Measurements from ENCODE around the gene C4A. TPM values are rescaled to one million over a fixed set of nuclear protein-coding genes. Genes with fewer than 3 reads are reported as not detected.
"Not testable (repeated sequence)": the region's sequence is repeated elsewhere in the genome, so short reads cannot be mapped to it uniquely, and the experiment has no call there.

C4A gene
- total RNA-seq, 4 donors from 2014 or later, result 31.6 to 187 (median 98.2) TPM

DNA sequence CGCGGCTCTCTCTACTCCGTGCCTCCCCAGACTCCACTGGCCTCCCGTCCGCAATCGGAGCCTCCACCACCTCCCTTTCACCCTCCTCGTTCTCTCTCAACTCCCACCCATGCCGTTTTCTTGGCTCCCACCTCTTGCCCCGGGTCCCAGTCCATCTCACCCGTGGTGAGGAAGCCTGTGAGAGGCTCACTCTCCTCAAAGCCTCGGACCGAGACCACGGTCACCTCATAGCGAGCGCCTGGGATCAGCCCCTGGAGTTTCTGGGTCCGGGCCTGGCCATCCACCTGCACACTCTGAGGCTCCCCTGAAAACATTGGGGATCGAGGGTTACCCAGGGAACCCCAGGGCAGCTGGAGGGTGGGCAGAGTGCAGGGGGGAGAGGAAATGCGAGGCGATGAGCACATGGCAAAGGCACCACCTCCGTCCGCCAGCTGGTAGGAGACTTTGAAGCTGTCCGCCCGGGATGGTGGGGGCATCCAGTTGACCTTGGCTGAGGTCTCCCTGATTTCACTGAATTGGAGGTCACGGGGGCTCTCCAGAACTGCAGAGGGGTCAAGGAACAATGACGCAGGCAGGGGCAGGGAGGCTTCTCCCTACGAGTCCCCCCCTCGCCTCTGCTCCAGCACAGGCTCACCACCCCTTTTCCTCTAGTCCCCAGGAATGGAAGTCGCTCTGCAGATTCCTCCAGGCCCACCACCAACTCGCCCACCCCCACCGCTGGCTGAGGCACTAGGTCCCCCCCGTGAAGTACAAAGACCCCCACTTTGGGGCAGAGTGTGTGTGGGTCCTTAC is 61.9 kb downstream of the C4A start:
- not testable (repeated sequence) for DNase-seq (ENCODE audit: extremely low spot score); H3K27ac ChIP-seq (replicated peaks in 1 of 4)

GRCh38 chr6:32044916-32045315 is 63.1 kb downstream of the C4A start:
- DNase-seq (ENCODE audit: extremely low spot score); intact Hi-C loops (cut with DNase I); H3K27ac ChIP-seq (replicated peaks in 1 of 4): not testable (repeated sequence)

More for the DNA sequence above, 61.9 kb downstream of the C4A start:
- WGBS, result 95% methylated on average over 11 of the region's 31 CpGs
- H3K4me3 ChIP-seq; H3K9me3 ChIP-seq; H3K27me3 ChIP-seq; intact Hi-C loops (cut with DNase I): not testable (repeated sequence)
- H3K36me3 ChIP-seq, result peaks cover 0 to 27% (median 0%) of the 10 kb centered on the region in 4 donors
- peaks cover 28 to 32% (median 30%) of the 10 kb centered on the region in 4 donors for H3K4me1 ChIP-seq

GRCh38 chr6:32045811-32046449 is 64.1 kb downstream of the C4A start:
- DNase-seq (ENCODE audit: extremely low spot score), result no peak
- TF ChIP-seq CTCF (IDR thresholded peaks at IDR 0.05), result no peak
- TF ChIP-seq POLR2A (IDR thresholded peaks at IDR 0.05; ENCODE audit: low read depth), result no peak
- no peak for TF ChIP-seq POLR2AphosphoS5 (IDR thresholded peaks at IDR 0.05)
- no peaks in the 10 kb centered on the region for H3K27me3 ChIP-seq
- H3K4me3 ChIP-seq, result peak overlapping the region in 1 of 4 donors; percentile 9
- H3K4me1 ChIP-seq, result peaks cover 28 to 37% (median 32%) of the 10 kb centered on the region in 4 donors
- H3K27ac ChIP-seq (replicated peaks in 1 of 4), result peak overlapping the region; percentile 74 to 87 (median 80)
- peaks cover 0 to 34% (median 4%) of the 10 kb centered on the region in 4 donors for H3K36me3 ChIP-seq
- intact Hi-C loops (cut with DNase I), result no loop called here
- no peaks in the 10 kb centered on the region for H3K9me3 ChIP-seq
- WGBS, result 71% methylated on average over 14 of the region's 22 CpGs

More at GRCh38 chr6:32044916-32045315, 63.1 kb downstream of the C4A start:
- H3K27me3 ChIP-seq, H3K4me3 ChIP-seq, H3K9me3 ChIP-seq: not testable (repeated sequence)
- peaks cover 0 to 29% (median 4%) of the 10 kb centered on the region in 4 donors for H3K36me3 ChIP-seq
- peaks cover 28 to 37% (median 32%) of the 10 kb centered on the region in 4 donors for H3K4me1 ChIP-seq
- 90% methylated on average over 5 of the region's 18 CpGs for WGBS

GRCh38 chr6:32046450-32047083 is 64.7 kb downstream of the C4A start:
- peaks cover 0 to 39% (median 4%) of the 10 kb centered on the region in 4 donors for H3K36me3 ChIP-seq
- no peak for TF ChIP-seq EP300 (IDR thresholded peaks at IDR 0.05)
- TF ChIP-seq POLR2AphosphoS5 (IDR thresholded peaks at IDR 0.05), result no peak
- TF ChIP-seq CTCF (IDR thresholded peaks at IDR 0.05), result peak in 1 of 3 experiments; percentile 9
- H3K27ac ChIP-seq (replicated peaks in 1 of 4), result peak overlapping the region; percentile 74 to 87 (median 80)
- intact Hi-C loops (cut with DNase I), result no loop called here
- no peaks in the 10 kb centered on the region for H3K27me3 ChIP-seq
- no peaks in the 10 kb centered on the region for H3K9me3 ChIP-seq
- no peak for DNase-seq (ENCODE audit: extremely low spot score)
- peak overlapping the region in 2 of 4 donors; percentile 9 to 20 for H3K4me3 ChIP-seq
- peaks cover 28 to 37% (median 32%) of the 10 kb centered on the region in 4 donors for H3K4me1 ChIP-seq
- WGBS, result 57% methylated on average over 1 of the region's 14 CpGs

- no peak for DNase-seq (ENCODE audit: extremely low spot score)
- Histone ChIP-seq H3K27ac (replicated peaks in 1 of 4) (peak overlapping the region; percentile 74 to 87 (median 80)), H3K4me1 (peaks cover 28 to 37% (median 32%) of the 10 kb centered on the region in 4 donors), H3K36me3 (peaks cover 0 to 44% (median 6%) of the 10 kb centered on the region in 4 donors), H3K27me3 (no peaks in the 10 kb centered on the region), H3K9me3 (no peaks in the 10 kb centered on the region), H3K4me3 (peak overlapping the region in 1 of 4 donors; percentile 20)
- TF ChIP-seq EP300 (IDR thresholded peaks at IDR 0.05), result no peak
- TF ChIP-seq POLR2AphosphoS5 (IDR thresholded peaks at IDR 0.05), result peak; percentile 63 to 74
- intact Hi-C loops (cut with DNase I), result no loop called here
- 45% methylated on average over 11 of the region's 11 CpGs for WGBS
Measured at GRCh38 chr6:32047084-32047478, 65.2 kb downstream of the C4A start.

GRCh38 chr6:32047539-32047854 is 65.6 kb downstream of the C4A start:
- Histone ChIP-seq H3K4me1 (peaks cover 28 to 37% (median 32%) of the 10 kb centered on the region in 4 donors), H3K27ac (replicated peaks in 1 of 4) (peak overlapping the region; percentile 74 to 87 (median 80)), H3K4me3 (no peak overlapping the region), H3K27me3 (no peaks in the 10 kb centered on the region), H3K36me3 (peaks cover 0 to 48% (median 8%) of the 10 kb centered on the region in 4 donors), H3K9me3 (no peaks in the 10 kb centered on the region)
- DNase-seq (ENCODE audit: extremely low spot score), result no peak
- 87% methylated on average over 3 of the region's 6 CpGs for WGBS
- TF ChIP-seq CTCF (IDR thresholded peaks at IDR 0.05) (no peak), POLR2AphosphoS5 (IDR thresholded peaks at IDR 0.05) (no peak)
- intact Hi-C loops (cut with DNase I), result no loop called here

All from esophagus muscularis mucosa (tissue), 4 donors.